Mesothelial cell of epicardium (in vitro differentiated cells): ENCODE data around the gene PCDHGA3. TPM values are rescaled to one million over a fixed set of nuclear protein-coding genes. Genes with fewer than 3 reads are reported as not detected.

ENCODE experiments used
- DNase-seq, 2 experiments: peaks; one replicate each; pipeline ENCODE4 v3.0.0; 2021; ENCODE audit warnings: low spot score in 2 of 2; ENCODE audit not compliant: unreplicated experiment in 2 of 2
- H3K27ac Mint-ChIP-seq: 2 replicates; pipeline ENCODE4 v1.8.0; 2021; ENCODE audit warnings: mixed read lengths
- H3K27me3 Mint-ChIP-seq: 2 replicates; pipeline ENCODE4 v1.8.0; 2021; ENCODE audit warnings: low read depth, mixed read lengths
- H3K36me3 Mint-ChIP-seq: 2 replicates; pipeline ENCODE4 v1.8.0; 2021; ENCODE audit warnings: mixed read lengths
- H3K4me1 Mint-ChIP-seq: 2 replicates; pipeline ENCODE4 v1.8.0; 2021; ENCODE audit warnings: mixed read lengths
- H3K4me3 Mint-ChIP-seq: 2 replicates; pipeline ENCODE4 v1.8.0; 2021; ENCODE audit warnings: mild to moderate bottlenecking, moderate library complexity, mixed read lengths
- H3K9me3 Mint-ChIP-seq: 2 replicates; pipeline ENCODE4 v1.8.0; 2021; ENCODE audit warnings: mixed read lengths
- CTCF ChIP-seq: fragments of 200-600 bp; sonication (generic); IDR thresholded peaks from one replicate; pipeline ENCODE4 v1.5.0; 2021; ENCODE audit warnings: antibody characterized with exemption; ENCODE audit not compliant: unreplicated experiment
- total RNA-seq: library from RNA; stranded (reverse); gene quantifications from 3 replicates; pipeline ENCODE4 v1.2.1, GENCODE V29; 2021

The PCDHGA3 gene
- total RNA-seq, 1 donor from 2014 or later = 0.13 TPM

- Mint-ChIP-seq H3K4me1 (no peaks in the 10 kb centered on the region), H3K9me3 (peaks cover 60% of the 10 kb centered on the region), H3K4me3 (no peak overlapping the region), H3K27me3 (no peaks in the 10 kb centered on the region), H3K36me3 (peaks cover 9% of the 10 kb centered on the region), H3K27ac (no peak overlapping the region)
- no peak for DNase-seq
- TF ChIP-seq CTCF = no peak
Observed at GRCh38 chr5:141355641-141356040, 12.0 kb downstream of the PCDHGA3 start.

- H3K36me3 Mint-ChIP-seq = peaks cover 14% of the 10 kb centered on the region
- DNase-seq = no peak
- TF ChIP-seq CTCF = no peak
- H3K27ac Mint-ChIP-seq = no peak overlapping the region
- no peak overlapping the region for H3K4me3 Mint-ChIP-seq
- H3K27me3 Mint-ChIP-seq = no peaks in the 10 kb centered on the region
- H3K4me1 Mint-ChIP-seq = no peaks in the 10 kb centered on the region
- H3K9me3 Mint-ChIP-seq = peaks cover 61% of the 10 kb centered on the region
Observed at GRCh38 chr5:141356133-141356532, 12.5 kb downstream of the PCDHGA3 start.

GRCh38 chr5:141356950-141357349 lies 13.3 kb downstream of the PCDHGA3 start:
- H3K4me1 Mint-ChIP-seq = no peaks in the 10 kb centered on the region
- H3K9me3 Mint-ChIP-seq = peaks cover 65% of the 10 kb centered on the region
- H3K27ac Mint-ChIP-seq = no peak overlapping the region
- no peak for DNase-seq
- peaks cover 16% of the 10 kb centered on the region for H3K36me3 Mint-ChIP-seq
- no peak for TF ChIP-seq CTCF
- H3K27me3 Mint-ChIP-seq = no peaks in the 10 kb centered on the region
- H3K4me3 Mint-ChIP-seq = no peak overlapping the region

- no peaks in the 10 kb centered on the region for H3K4me1 Mint-ChIP-seq
- DNase-seq = no peak
- H3K27me3 Mint-ChIP-seq = no peaks in the 10 kb centered on the region
- H3K36me3 Mint-ChIP-seq = peaks cover 17% of the 10 kb centered on the region
- H3K27ac Mint-ChIP-seq = no peak within 1 kb of the TSS
- no peak within 1 kb of the TSS for H3K4me3 Mint-ChIP-seq
- peaks cover 60% of the 10 kb centered on the region for H3K9me3 Mint-ChIP-seq
- TF ChIP-seq CTCF = no peak
Observed at GRCh38 chr5:141359790-141360426, 16.3 kb downstream of the PCDHGA3 start, which contains the start of gene PCDHGB2. Gene PCDHGB2 (plus strand): TSS chr5:141359994. CDS start chr5:141360136, 142 bp downstream.

GRCh38 chr5:141360685-141361084 lies 17.1 kb downstream of the PCDHGA3 start:
- DNase-seq = no peak
- no peak for TF ChIP-seq CTCF
- H3K4me3 Mint-ChIP-seq = no peak overlapping the region
- no peaks in the 10 kb centered on the region for H3K4me1 Mint-ChIP-seq
- H3K9me3 Mint-ChIP-seq = peaks cover 63% of the 10 kb centered on the region
- H3K36me3 Mint-ChIP-seq = peaks cover 17% of the 10 kb centered on the region
- H3K27ac Mint-ChIP-seq = no peak overlapping the region
- no peaks in the 10 kb centered on the region for H3K27me3 Mint-ChIP-seq
